Mesenchymal stem cell (in vitro differentiated cells and primary cell): ENCODE data around the gene RBMS1.

ENCODE experiments used
- DNase-seq: peaks from one replicate; pipeline ENCODE4 v3.0.0-alpha.2; 2013
- H2AFZ ChIP-seq: one replicate; pipeline ENCODE4 v1.6.1; 2013; ENCODE audit warnings: low read depth, mild to moderate bottlenecking, control low read depth, inconsistent platforms, low read length, moderate library complexity
- H2AK5ac ChIP-seq: 2 replicates; pipeline ENCODE4 v1.6.1; 2013; ENCODE audit warnings: low read length, moderate library complexity, mild to moderate bottlenecking, inconsistent platforms; ENCODE audit not compliant: severe bottlenecking
- H2BK120ac ChIP-seq: one replicate; pipeline ENCODE4 v1.6.1; 2013; ENCODE audit warnings: low read depth, mild to moderate bottlenecking, inconsistent platforms, low read length, moderate library complexity
- H2BK12ac ChIP-seq, 2 experiments: one replicate each; pipeline ENCODE4 v1.6.1; 2013; ENCODE audit warnings: inconsistent platforms in 2 of 2, low read length in 2 of 2, mild to moderate bottlenecking in 2 of 2, moderate library complexity in 2 of 2, control low read depth in 1 of 2
- H2BK15ac ChIP-seq: one replicate; pipeline ENCODE4 v1.6.1; 2013; ENCODE audit warnings: mild to moderate bottlenecking, low read depth, inconsistent platforms; ENCODE audit not compliant: poor library complexity, severe bottlenecking
- H2BK5ac ChIP-seq: 2 replicates; pipeline ENCODE4 v1.6.1; 2013; ENCODE audit warnings: low read depth, mild to moderate bottlenecking, low read length, control low read depth, inconsistent platforms; ENCODE audit not compliant: poor library complexity, severe bottlenecking
- H3K14ac ChIP-seq, 2 experiments: one replicate each; pipeline ENCODE4 v1.6.1; 2013; ENCODE audit warnings: inconsistent platforms in 2 of 2, low read length in 2 of 2, control low read depth in 1 of 2, mild to moderate bottlenecking in 1 of 2, moderate library complexity in 1 of 2
- H3K18ac ChIP-seq, 2 experiments: one replicate each; pipeline ENCODE4 v1.6.1; 2013; ENCODE audit warnings: inconsistent platforms in 2 of 2, low read length in 2 of 2, control low read depth in 1 of 2, low read depth in 1 of 2, mild to moderate bottlenecking in 1 of 2
- H3K23ac ChIP-seq, 2 experiments: one replicate each; pipeline ENCODE4 v1.6.1; 2013; ENCODE audit warnings: inconsistent platforms in 2 of 2, low read length in 2 of 2, mild to moderate bottlenecking in 2 of 2, moderate library complexity in 2 of 2, control low read depth in 1 of 2
- H3K27ac ChIP-seq: 2 replicates; pipeline ENCODE4 v1.5.1; 2013; ENCODE audit warnings: mild to moderate bottlenecking, moderate library complexity, low read length, control low read depth, inconsistent platforms; ENCODE audit not compliant: poor library complexity, severe bottlenecking
- H3K27me3 ChIP-seq, 2 experiments: 2 replicates each; pipeline versions ENCODE4 v1.6.1 to v1.7.0; 2013; ENCODE audit warnings: low read length in 2 of 2, mild to moderate bottlenecking in 2 of 2, moderate library complexity in 2 of 2, control low read depth in 1 of 2, inconsistent platforms in 1 of 2; ENCODE audit not compliant: control insufficient read depth in 1 of 2, insufficient read depth in 1 of 2
- H3K36me3 ChIP-seq, 2 experiments: 2 replicates each; pipeline versions ENCODE4 v1.6.1 to v1.7.0; 2013; ENCODE audit warnings: low read length in 2 of 2, control low read depth in 1 of 2, inconsistent platforms in 1 of 2, low read depth in 1 of 2, mild to moderate bottlenecking in 1 of 2; ENCODE audit not compliant: insufficient read depth in 2 of 2, control insufficient read depth in 1 of 2
- H3K4ac ChIP-seq, 2 experiments: one replicate each; pipeline ENCODE4 v1.6.1; 2013; ENCODE audit warnings: inconsistent platforms in 2 of 2, low read length in 2 of 2, mild to moderate bottlenecking in 2 of 2, moderate library complexity in 2 of 2, control low read depth in 1 of 2, low read depth in 1 of 2
- H3K4me1 ChIP-seq: 2 replicates; pipeline ENCODE4 v1.6.1; 2013; ENCODE audit warnings: low read depth, low read length, control low read depth; ENCODE audit not compliant: control insufficient read depth, insufficient read depth
- H3K4me2 ChIP-seq: 2 replicates; pipeline ENCODE4 v1.6.1; 2013; ENCODE audit warnings: low read length, mild to moderate bottlenecking, inconsistent platforms; ENCODE audit not compliant: poor library complexity, severe bottlenecking
- H3K4me3 ChIP-seq, 2 experiments: 2 replicates each; pipeline versions ENCODE4 v1.5.1 to v1.7.0; 2013; ENCODE audit warnings: low read length in 2 of 2, mild to moderate bottlenecking in 2 of 2, control low read depth in 1 of 2, low read depth in 1 of 2; ENCODE audit not compliant: insufficient read depth in 1 of 2
- H3K79me1 ChIP-seq: replicated peaks from 2 replicates; pipeline ENCODE4 v1.6.1; 2013; ENCODE audit warnings: mild to moderate bottlenecking, control low read depth, low read length, inconsistent platforms; ENCODE audit not compliant: poor library complexity, severe bottlenecking
- H3K9ac ChIP-seq: 2 replicates; pipeline ENCODE4 v1.7.0; 2013; ENCODE audit warnings: mild to moderate bottlenecking, low read length, moderate library complexity
- H3K9me3 ChIP-seq: 2 replicates; pipeline ENCODE4 v1.7.0; 2013; ENCODE audit warnings: mild to moderate bottlenecking, low read length; ENCODE audit not compliant: control insufficient read depth
- H4K8ac ChIP-seq: one replicate; pipeline ENCODE4 v1.6.1; 2013; ENCODE audit warnings: inconsistent platforms, mild to moderate bottlenecking, low read length, moderate library complexity
- H4K91ac ChIP-seq: one replicate; pipeline ENCODE4 v1.6.1; 2013; ENCODE audit warnings: mild to moderate bottlenecking, low read length, inconsistent platforms
- WGBS: methylation state at CpG from one replicate; pipeline ENCODE4 v1.1.7; 2013; ENCODE audit warnings: mixed read lengths; 5-methylcytosine and 5-hydroxymethylcytosine counted together

The RBMS1 gene

DNA sequence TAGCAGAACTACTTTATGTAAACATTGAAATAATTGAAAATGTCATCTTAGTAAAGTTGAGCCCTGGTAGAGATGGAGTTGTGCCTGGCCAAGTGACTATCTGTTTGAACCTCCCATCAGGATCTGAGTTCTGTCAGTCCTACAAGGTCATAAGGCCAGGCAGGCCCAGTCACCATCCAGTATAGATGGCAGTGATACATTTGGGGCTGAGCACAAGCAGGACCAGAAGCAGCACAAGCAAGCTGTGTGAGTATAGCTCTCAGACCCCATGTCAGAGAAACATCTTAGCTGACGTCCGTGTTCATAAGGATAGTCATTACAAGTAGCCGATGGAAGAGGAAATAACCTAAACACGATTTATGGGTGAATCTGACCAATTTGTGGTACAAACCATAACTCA, 44.5 kb upstream of the RBMS1 start:
- no peak overlapping the region for H3K4me2 ChIP-seq
- peak overlapping the region in 1 of 2 experiments; percentile 66 for H3K4ac ChIP-seq
- H3K23ac ChIP-seq, result no peak overlapping the region
- no peak overlapping the region for H3K9ac ChIP-seq
- no peaks in the 10 kb centered on the region for H3K4me1 ChIP-seq
- no peak overlapping the region for H2BK120ac ChIP-seq
- H3K18ac ChIP-seq, result peak overlapping the region in 1 of 2 experiments; percentile 77
- no peak for DNase-seq
- H3K27ac ChIP-seq, result no peak overlapping the region
- H3K36me3 ChIP-seq, result no peaks in the 10 kb centered on the region
- no peaks in the 10 kb centered on the region for H3K79me1 ChIP-seq
- no peak overlapping the region for H2AFZ ChIP-seq
- no peaks in the 10 kb centered on the region for H3K9me3 ChIP-seq
- H2BK12ac ChIP-seq, result no peak overlapping the region
- H4K8ac ChIP-seq, result peak overlapping the region; percentile 94
- 26% methylated on average over 4 of the region's 4 CpGs for WGBS
- no peaks in the 10 kb centered on the region for H3K27me3 ChIP-seq
- no peak overlapping the region for H2BK15ac ChIP-seq
- H2BK5ac ChIP-seq, result no peak overlapping the region
- H4K91ac ChIP-seq, result peak overlapping the region; percentile 34
- H2AK5ac ChIP-seq, result no peak overlapping the region
- peak overlapping the region in 1 of 2 experiments; percentile 1 for H3K14ac ChIP-seq
- H3K4me3 ChIP-seq, result no peak overlapping the region

DNA sequence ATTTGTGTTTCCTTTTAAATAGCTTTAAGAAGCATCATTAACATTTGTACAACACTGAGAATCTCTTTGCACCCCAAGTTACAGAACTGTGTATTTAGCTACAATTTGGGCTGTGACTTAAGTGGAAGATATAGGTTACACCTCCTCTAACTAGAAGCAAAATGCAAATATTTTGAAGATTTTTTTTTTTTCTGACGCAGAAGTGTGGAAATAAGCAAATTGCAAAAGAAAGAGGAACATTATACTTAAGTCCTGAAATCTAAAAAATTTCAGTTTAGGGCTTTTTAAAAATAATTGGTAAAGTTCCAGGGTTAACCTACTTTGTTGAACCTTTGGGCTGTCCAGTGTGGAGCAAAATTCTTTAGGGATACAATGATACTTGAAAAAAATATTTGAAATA, 41.4 kb upstream of the RBMS1 start:
- no peak overlapping the region for H3K9ac ChIP-seq
- no peak overlapping the region for H4K91ac ChIP-seq
- no peaks in the 10 kb centered on the region for H3K36me3 ChIP-seq
- no peak overlapping the region for H3K4ac ChIP-seq
- no peak overlapping the region for H3K27ac ChIP-seq
- no peak overlapping the region for H4K8ac ChIP-seq
- no peak overlapping the region for H2BK15ac ChIP-seq
- H3K4me3 ChIP-seq, result no peak overlapping the region
- H2BK120ac ChIP-seq, result no peak overlapping the region
- no peak overlapping the region for H3K4me2 ChIP-seq
- no CpG with 5 or more reads among the region's 1 CpG for WGBS
- H2AK5ac ChIP-seq, result no peak overlapping the region
- H3K23ac ChIP-seq, result no peak overlapping the region
- H2BK12ac ChIP-seq, result no peak overlapping the region
- no peaks in the 10 kb centered on the region for H3K79me1 ChIP-seq
- H3K14ac ChIP-seq, result no peak overlapping the region
- H3K18ac ChIP-seq, result no peak overlapping the region
- H3K4me1 ChIP-seq, result no peaks in the 10 kb centered on the region
- no peaks in the 10 kb centered on the region for H3K27me3 ChIP-seq
- no peaks in the 10 kb centered on the region for H3K9me3 ChIP-seq
- H2AFZ ChIP-seq, result no peak overlapping the region
- no peak for DNase-seq
- H2BK5ac ChIP-seq, result no peak overlapping the region

DNA sequence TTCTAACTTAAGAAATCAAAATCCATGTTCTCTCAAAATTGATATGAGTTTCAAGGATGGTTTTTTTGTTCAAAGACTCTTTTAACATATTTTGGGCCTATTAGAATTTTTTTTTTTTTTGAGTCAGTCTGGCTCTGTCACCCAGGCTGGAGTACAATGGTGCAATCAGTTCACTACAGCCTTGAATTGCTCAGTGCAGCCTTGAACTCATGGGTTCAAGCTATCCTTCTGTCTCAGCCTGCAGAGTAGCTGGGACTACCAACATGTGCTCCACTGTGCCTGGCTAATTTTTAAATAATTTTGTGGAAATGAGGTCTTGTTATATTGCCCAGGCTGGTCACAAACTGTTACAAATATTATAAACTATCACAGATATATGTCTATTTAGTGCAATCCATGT, 40.6 kb upstream of the RBMS1 start:
- DNase-seq, result no peak
- H2AK5ac ChIP-seq, result no peak overlapping the region
- no peak overlapping the region for H2BK15ac ChIP-seq
- no peak overlapping the region for H2BK5ac ChIP-seq
- H3K79me1 ChIP-seq, result no peaks in the 10 kb centered on the region
- peak overlapping the region in 1 of 2 experiments; percentile 80 for H3K18ac ChIP-seq
- no peak overlapping the region for H3K4me3 ChIP-seq
- H3K4ac ChIP-seq, result peak overlapping the region in 1 of 2 experiments; percentile 68
- peak overlapping the region in 1 of 2 experiments; percentile 95 for H2BK12ac ChIP-seq
- H3K23ac ChIP-seq, result no peak overlapping the region
- H4K8ac ChIP-seq, result no peak overlapping the region
- H3K9ac ChIP-seq, result peak overlapping the region; percentile 49
- no peak overlapping the region for H2BK120ac ChIP-seq
- H4K91ac ChIP-seq, result no peak overlapping the region
- H3K27me3 ChIP-seq, result no peaks in the 10 kb centered on the region
- no peak overlapping the region for H3K27ac ChIP-seq
- no peaks in the 10 kb centered on the region for H3K4me1 ChIP-seq
- no peak overlapping the region for H2AFZ ChIP-seq
- no peak overlapping the region for H3K4me2 ChIP-seq
- no peak overlapping the region for H3K14ac ChIP-seq
- no peaks in the 10 kb centered on the region for H3K9me3 ChIP-seq
- no peaks in the 10 kb centered on the region for H3K36me3 ChIP-seq

DNA sequence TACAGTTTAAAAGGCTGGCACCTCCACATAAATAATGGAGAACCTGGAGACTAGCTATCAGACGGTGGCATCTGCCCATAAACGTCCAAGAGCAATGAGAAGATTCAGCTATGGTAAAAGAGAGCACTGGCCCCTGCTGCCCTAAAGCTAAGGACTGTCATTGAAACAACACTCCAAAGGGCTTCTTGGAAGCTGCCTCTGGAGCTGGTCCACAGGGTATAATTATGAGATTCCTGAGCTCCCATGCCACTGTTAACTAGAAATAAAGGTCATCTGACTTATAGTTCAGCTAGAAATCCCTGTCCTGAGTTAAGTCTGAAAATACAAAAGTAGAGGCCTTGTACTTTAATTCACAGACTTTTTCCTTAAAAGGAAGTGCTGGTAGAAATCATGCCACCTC, 39.9 kb upstream of the RBMS1 start:
- no peak overlapping the region for H3K4ac ChIP-seq
- no peak overlapping the region for H4K8ac ChIP-seq
- H2BK5ac ChIP-seq, result no peak overlapping the region
- DNase-seq, result no peak
- H3K23ac ChIP-seq, result no peak overlapping the region
- H3K9ac ChIP-seq, result peak overlapping the region; percentile 49
- peak overlapping the region; percentile 8 for H2BK120ac ChIP-seq
- H3K4me2 ChIP-seq, result no peak overlapping the region
- H3K9me3 ChIP-seq, result no peaks in the 10 kb centered on the region
- H3K79me1 ChIP-seq, result no peaks in the 10 kb centered on the region
- no peaks in the 10 kb centered on the region for H3K36me3 ChIP-seq
- WGBS, result 50% methylated on average over 2 of the region's 2 CpGs
- H3K4me3 ChIP-seq, result no peak overlapping the region
- no peak overlapping the region for H4K91ac ChIP-seq
- no peak overlapping the region for H2AFZ ChIP-seq
- H2BK15ac ChIP-seq, result no peak overlapping the region
- H3K4me1 ChIP-seq, result no peaks in the 10 kb centered on the region
- no peak overlapping the region for H3K18ac ChIP-seq
- no peaks in the 10 kb centered on the region for H3K27me3 ChIP-seq
- H3K14ac ChIP-seq, result no peak overlapping the region
- H3K27ac ChIP-seq, result no peak overlapping the region
- H2AK5ac ChIP-seq, result no peak overlapping the region
- H2BK12ac ChIP-seq, result no peak overlapping the region
